ENCODE data around the gene TLR4. TPM values are rescaled to one million over a fixed set of nuclear protein-coding genes. Genes with fewer than 3 reads are reported as not detected.
A peak's percentile ranks its signal among the peaks of the same experiment; 100 is the strongest.

The TLR4 gene
- total and polyA plus RNA-seq, 11 donors: 2.0 to 37.4 (median 10.3) TPM

GRCh38 chr9:117720555-117720954, 16.4 kb downstream of the TLR4 start:
- Histone ChIP-seq H3K4me3 (no peak overlapping the region), H3K9me3 (no peaks in the 10 kb centered on the region), H3K4me1 (peaks cover 0 to 91% (median 52%) of the 10 kb centered on the region in 12 donors), H3K27ac (peak overlapping the region in 6 of 12 donors; percentile 28 to 62 (median 42)), H3K27me3 (no peaks in the 10 kb centered on the region), H3K36me3 (peaks cover 0 to 4% (median 0%) of the 10 kb centered on the region in 9 donors)
- DNase-seq: peak; percentile 40 to 71 (median 59)
- intact Hi-C loops (cut with DNase I): no loop called here
- 17 to 55% (median 32%) methylated on average over 5 of the region's 5 CpGs for WGBS, 4 donors
- peak; percentile 86 to 92 (median 88) for ATAC-seq
- TF ChIP-seq CTCF (IDR thresholded peaks at IDR 0.05) (no peak), POLR2A (IDR thresholded peaks at IDR 0.05) (no peak)

- Histone ChIP-seq H3K27ac (peak overlapping the region in 6 of 12 donors; percentile 28 to 59 (median 37)), H3K4me1 (peaks cover 0 to 86% (median 51%) of the 10 kb centered on the region in 12 donors), H3K9me3 (no peaks in the 10 kb centered on the region), H3K27me3 (no peaks in the 10 kb centered on the region), H3K4me3 (no peak overlapping the region), H3K36me3 (peaks cover 0 to 4% (median 0%) of the 10 kb centered on the region in 9 donors)
- ATAC-seq: no peak
- intact Hi-C loops (cut with DNase I): no loop called here
- 72 to 91% (median 89%) methylated on average over 2 of the region's 2 CpGs for WGBS, 4 donors
- TF ChIP-seq POLR2A (IDR thresholded peaks at IDR 0.05) (no peak), CTCF (IDR thresholded peaks at IDR 0.05) (no peak)
- DNase-seq: no peak
Observed at GRCh38 chr9:117720987-117721386, 16.8 kb downstream of the TLR4 start.

GRCh38 chr9:117722108-117722761, 18.0 kb downstream of the TLR4 start:
- Histone ChIP-seq H3K27me3 (no peaks in the 10 kb centered on the region), H3K27ac (peak overlapping the region in 8 of 12 donors; percentile 6 to 59 (median 38)), H3K9me3 (no peaks in the 10 kb centered on the region), H3K4me1 (peaks cover 0 to 81% (median 51%) of the 10 kb centered on the region in 12 donors), H3K4me3 (no peak overlapping the region), H3K36me3 (no peaks in the 10 kb centered on the region)
- ATAC-seq (no peak), DNase-seq (peak in 2 of 5 donors; percentile 40 to 43)
- 55 to 65% (median 58%) methylated on average over 6 of the region's 6 CpGs for WGBS, 4 donors
- intact Hi-C loops (cut with DNase I): no loop called here
- TF ChIP-seq CTCF (IDR thresholded peaks at IDR 0.05) (no peak), POLR2A (IDR thresholded peaks at IDR 0.05) (no peak)

GRCh38 chr9:117723986-117724625, 19.9 kb downstream of the TLR4 start:
- H3K27me3 ChIP-seq: no peaks in the 10 kb centered on the region
- no peaks in the 10 kb centered on the region for H3K9me3 ChIP-seq
- peaks cover 0 to 62% (median 40%) of the 10 kb centered on the region in 12 donors for H3K4me1 ChIP-seq
- WGBS, 4 donors: 57 to 64% (median 63%) methylated on average over 3 of the region's 3 CpGs
- H3K4me3 ChIP-seq: no peak overlapping the region
- intact Hi-C loops (cut with DNase I): no loop called here
- ATAC-seq (peak in 1 of 4 donors; percentile 39), DNase-seq (peak in 1 of 5 donors; percentile 47)
- TF ChIP-seq CTCF (IDR thresholded peaks at IDR 0.05) (no peak), POLR2A (IDR thresholded peaks at IDR 0.05) (no peak)
- H3K36me3 ChIP-seq: no peaks in the 10 kb centered on the region
- H3K27ac ChIP-seq: peak overlapping the region in 4 of 12 donors; percentile 1 to 79 (median 10)
